NCI-H446 (cell line): ENCODE data around the gene UTP14C.
"Not testable (repeated sequence)": the region's sequence is repeated elsewhere in the genome, so short reads cannot be mapped to it uniquely, and the experiment has no call there.

ENCODE experiments used
- DNase-seq, 2 experiments: peaks; one replicate each; lab custom pipeline; 2025; lab: John Stamatoyannopoulos, UW

The UTP14C gene

DNA sequence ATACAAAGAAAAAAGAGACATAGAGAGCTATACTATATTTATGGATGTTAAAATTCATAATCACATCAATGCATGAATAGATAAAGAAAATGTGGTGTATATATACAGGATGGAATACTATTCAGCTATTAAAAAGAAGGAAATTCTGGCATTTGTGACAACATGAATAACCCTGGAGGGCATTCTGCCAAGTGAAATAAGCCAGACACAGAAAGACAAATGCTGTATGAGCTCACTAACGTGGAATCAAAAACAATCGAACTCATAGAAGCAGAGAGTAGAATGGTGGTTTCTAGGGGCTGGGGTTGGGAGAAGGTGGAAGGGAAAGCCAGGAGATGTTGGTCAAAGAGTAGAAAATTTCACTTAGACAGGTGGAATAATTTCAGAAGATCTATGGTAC is 24.0 kb downstream of the UTP14C start:
- DNase-seq, result no peak

DNA sequence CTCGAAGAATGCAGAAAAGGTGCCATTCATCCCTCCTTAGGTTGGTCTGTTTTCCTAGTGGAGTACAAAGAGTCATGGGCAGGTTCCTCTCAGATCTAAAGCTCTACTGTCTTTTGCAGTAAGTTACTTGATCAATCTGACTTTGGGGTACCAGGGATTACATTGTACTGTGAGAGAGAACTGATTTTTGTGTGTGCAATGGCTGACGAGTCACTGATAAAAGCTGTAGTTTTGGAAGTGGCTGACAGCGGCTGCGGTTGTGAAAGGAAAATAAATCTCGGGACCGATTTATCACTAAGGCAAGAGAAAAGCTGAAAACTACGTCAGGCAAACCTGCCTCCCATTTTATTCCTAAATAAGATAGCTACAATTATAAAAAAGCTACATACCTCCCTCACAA is 26.9 kb downstream of the UTP14C start:
- DNase-seq, result no peak

DNA sequence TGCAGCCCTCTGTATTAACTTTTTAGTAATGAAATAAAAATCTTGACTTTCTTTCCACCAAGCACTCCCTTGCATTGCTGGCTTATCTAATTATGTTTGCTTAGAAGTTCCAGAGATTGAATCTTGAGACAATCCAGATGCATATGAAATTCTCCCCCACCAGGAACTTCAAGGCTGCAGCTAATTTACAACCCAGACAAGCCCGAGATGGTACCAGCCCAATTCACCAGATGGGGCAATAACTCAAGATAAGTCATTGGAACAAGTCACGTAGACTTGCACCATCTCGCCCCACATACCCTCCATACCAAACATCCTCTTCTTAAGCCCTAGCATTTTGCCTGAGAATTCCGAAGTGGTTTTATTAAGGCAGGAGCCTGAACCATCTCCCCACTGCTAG is 29.0 kb downstream of the UTP14C start:
- no peak for DNase-seq

DNA sequence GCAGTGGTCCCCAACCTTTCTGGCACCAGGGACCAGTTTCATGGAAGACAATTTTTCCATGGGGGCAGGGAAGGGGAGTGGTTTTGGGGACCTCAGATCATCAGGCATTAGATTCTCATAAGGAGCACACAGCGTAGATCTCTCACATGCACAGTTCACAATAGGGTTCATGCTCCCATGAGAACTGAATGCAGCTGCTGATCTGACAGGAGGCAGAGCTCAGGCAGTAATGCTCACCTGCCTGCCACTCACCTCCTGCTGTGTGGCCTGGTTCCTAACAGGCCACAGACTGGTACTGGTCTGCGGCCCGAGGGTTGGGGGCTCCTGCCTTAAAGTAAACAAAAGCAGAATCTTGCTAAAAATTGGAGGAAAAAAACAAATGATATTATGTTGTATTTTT is 36.6 kb downstream of the UTP14C start:
- DNase-seq, result not testable (repeated sequence)

DNA sequence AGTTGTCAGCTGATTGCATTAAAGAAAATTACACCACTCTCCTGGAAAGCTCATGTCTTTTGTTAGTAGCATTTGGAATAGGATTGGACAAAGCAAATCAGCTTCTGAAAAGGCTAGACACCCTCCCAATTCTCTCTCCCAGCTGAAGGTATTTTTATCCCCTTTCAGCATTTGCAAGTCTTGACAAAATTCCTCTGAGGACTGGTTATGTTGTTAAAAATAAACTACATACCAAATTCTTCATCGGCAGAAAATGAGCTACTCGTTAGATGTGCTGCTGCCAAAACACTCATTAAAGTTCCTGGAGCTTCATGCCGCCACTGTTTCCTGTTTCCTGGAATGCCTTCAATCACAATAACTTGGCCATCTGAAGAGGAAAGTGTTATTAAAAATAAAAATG is 37.1 kb downstream of the UTP14C start:
- DNase-seq, result no peak

DNA sequence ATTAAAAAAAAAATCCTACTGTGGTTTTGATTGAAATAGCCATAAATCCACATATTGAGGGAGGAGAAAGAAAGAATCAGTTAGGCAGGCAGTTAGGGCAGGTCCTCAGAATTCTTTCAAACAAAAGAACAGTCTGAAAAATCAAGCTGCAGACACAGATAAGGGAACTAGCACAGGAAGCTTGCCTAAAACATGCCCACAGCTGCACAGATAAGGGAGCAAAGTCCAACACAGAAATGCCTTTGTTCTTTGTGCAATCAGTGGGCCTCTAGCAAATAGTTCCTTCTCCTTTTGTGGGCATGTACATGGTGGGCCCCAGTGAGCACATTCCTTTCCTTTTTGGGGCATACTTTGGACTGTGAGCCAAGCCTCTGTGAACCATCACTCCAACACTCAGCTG is 42.7 kb downstream of the UTP14C start:
- DNase-seq, result no peak

DNA sequence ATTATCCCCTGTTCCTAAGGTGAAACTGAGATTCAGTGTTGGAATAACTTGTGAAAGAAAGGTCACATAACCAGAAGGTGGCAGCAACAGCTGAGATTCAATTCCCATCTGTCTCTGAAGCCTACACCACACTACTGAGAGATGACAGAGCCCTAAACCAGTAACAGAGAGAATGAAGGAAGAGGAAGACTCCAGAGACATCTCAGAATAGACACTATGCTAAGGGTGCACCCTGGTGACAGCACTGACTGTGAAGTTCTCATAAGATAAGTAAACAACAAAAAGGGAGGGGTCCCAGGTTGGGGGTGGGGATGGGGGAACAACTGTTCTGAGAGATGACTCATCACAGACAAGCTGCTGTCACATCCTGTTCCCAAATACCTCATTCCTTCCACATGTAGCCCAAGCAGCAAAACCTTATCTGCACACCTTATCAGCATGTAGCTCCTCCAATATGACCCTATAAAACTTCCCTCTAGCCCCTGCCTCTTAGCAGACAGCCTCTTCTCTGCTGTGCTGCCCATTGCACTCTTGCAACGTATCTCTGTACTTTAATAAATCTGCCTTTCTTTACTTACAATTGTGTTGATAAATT is 46.5 kb downstream of the UTP14C start:
- no peak for DNase-seq
